GM12892 (cell line): ENCODE measurements around the gene NT5C.

Experiments used
- POLR2A ChIP-seq: IDR thresholded peaks from 2 replicates; pipeline ENCODE4 v1.6.1; 2011; ENCODE audit warnings: low read depth, low read length, control low read depth
- POLR2AphosphoS5 ChIP-seq: IDR thresholded peaks from 2 replicates; pipeline ENCODE4 v1.6.1; 2011; ENCODE audit warnings: low read depth, low read length, control low read depth

GRCh38 chr17:75113798-75114551 is 17.6 kb downstream of the NT5C start:
- no peak for TF ChIP-seq POLR2AphosphoS5
- TF ChIP-seq POLR2A = peak; percentile 28; the same call in 1 of the 2 replicates
